Right renal pelvis (tissue), 4 donors: Measurements from ENCODE around the gene CFAP74. TPM values are rescaled to one million over a fixed set of nuclear protein-coding genes. Genes with fewer than 3 reads are reported as not detected.
A peak's percentile ranks its signal among the peaks of the same experiment; 100 is the strongest.
"Not testable (repeated sequence)": the region's sequence is repeated elsewhere in the genome, so short reads cannot be mapped to it uniquely, and the experiment has no call there.

ENCODE experiments used
- DNase-seq, 4 donors: peaks; one replicate each; pipeline ENCODE4 v3.0.0-alpha.2; 2013; ENCODE audit warnings: low read depth in 4 of 4, low spot score in 3 of 4, missing footprints in 1 of 4
- polyA plus RNA-seq, 4 donors: library from polyadenylated mRNA; unstranded; fragments of 120-200 nt; gene quantifications; one replicate each; pipeline ENCODE4 v1.2.1, GENCODE V29; 2013; ENCODE audit not compliant: insufficient read length in 4 of 4

Gene CFAP74
- polyA plus RNA-seq, 4 donors: 0.29 to 0.69 (median 0.43) TPM

GRCh38 chr1:1890506-1891348 is 112.9 kb downstream of the CFAP74 start, which contains the start of gene GNB1:
Gene GNB1 (minus strand): TSS chr1:1891087. CDS start chr1:1825453, 65,634 bp downstream.
- DNase-seq: peak; percentile 86 to 91 (median 90)

- DNase-seq: no peak
These were observed 113.6 kb downstream of the CFAP74 start for GRCh38 chr1:1889847-1890505.

- no peak for DNase-seq
These were observed 114.4 kb downstream of the CFAP74 start for GRCh38 chr1:1889090-1889750.

- DNase-seq: not testable (repeated sequence)
These were observed 119.7 kb downstream of the CFAP74 start for GRCh38 chr1:1883890-1884289.

- no peak for DNase-seq
These were observed 120.3 kb downstream of the CFAP74 start for GRCh38 chr1:1883092-1883873.

- no peak for DNase-seq
These were observed 121.9 kb downstream of the CFAP74 start for GRCh38 chr1:1881727-1882126.

- DNase-seq: no peak
These were observed 122.8 kb downstream of the CFAP74 start for GRCh38 chr1:1880617-1881312.

- DNase-seq: no peak
These were observed 123.6 kb downstream of the CFAP74 start for GRCh38 chr1:1879942-1880341.

- DNase-seq: no peak
These were observed 125.6 kb downstream of the CFAP74 start for GRCh38 chr1:1877865-1878436.

- no peak for DNase-seq
These were observed 127.2 kb downstream of the CFAP74 start for GRCh38 chr1:1876335-1876930.

GRCh38 chr1:1875932-1876331 is 127.7 kb downstream of the CFAP74 start:
- no peak for DNase-seq

GRCh38 chr1:1874901-1875300 is 128.7 kb downstream of the CFAP74 start:
- no peak for DNase-seq

- no peak for DNase-seq
These were observed 130.4 kb downstream of the CFAP74 start for GRCh38 chr1:1873186-1873585.

- no peak for DNase-seq
These were observed 131.1 kb downstream of the CFAP74 start for GRCh38 chr1:1872329-1872994.

Other genes starting within 250 kb of the CFAP74 start
- 10 to 100 TPM; 43.4 to 52.3 (median 46.7) TPM for gene NADK, start 225.3 kb downstream of the CFAP74 start, polyA plus RNA-seq
- 100 to 1,000 TPM; 287 to 307 (median 292) TPM for gene GNB1, start 112.7 kb downstream of the CFAP74 start, polyA plus RNA-seq
- 1 to 10 TPM in 1 of 4 donors, under 1 TPM in 3; 0.22 to 1.1 (median 0.56) TPM for gene CALML6, start 88.5 kb downstream of the CFAP74 start, polyA plus RNA-seq
- gene TMEM52, start 84.5 kb downstream of the CFAP74 start, polyA plus RNA-seq: 1 to 10 TPM; 1.1 to 2.0 (median 1.7) TPM
- gene GABRD, start 15.6 kb upstream of the CFAP74 start, polyA plus RNA-seq: 1 to 10 TPM; 1.3 to 3.1 (median 1.7) TPM
- 10 to 100 TPM; 32.8 to 37.0 (median 34.0) TPM for gene PRKCZ, start 46.6 kb upstream of the CFAP74 start, polyA plus RNA-seq
- 10 to 100 TPM; 31.9 to 68.8 (median 36.5) TPM for gene FAAP20, start 191.0 kb upstream of the CFAP74 start, polyA plus RNA-seq
- 10 to 100 TPM; 52.8 to 64.9 (median 57.0) TPM for gene SKI, start 224.5 kb upstream of the CFAP74 start, polyA plus RNA-seq